ENCODE results near the gene PLXND1.
"Not testable (repeated sequence)": the region's sequence is repeated elsewhere in the genome, so short reads cannot be mapped to it uniquely, and the experiment has no call there.

The PLXND1 gene

DNA sequence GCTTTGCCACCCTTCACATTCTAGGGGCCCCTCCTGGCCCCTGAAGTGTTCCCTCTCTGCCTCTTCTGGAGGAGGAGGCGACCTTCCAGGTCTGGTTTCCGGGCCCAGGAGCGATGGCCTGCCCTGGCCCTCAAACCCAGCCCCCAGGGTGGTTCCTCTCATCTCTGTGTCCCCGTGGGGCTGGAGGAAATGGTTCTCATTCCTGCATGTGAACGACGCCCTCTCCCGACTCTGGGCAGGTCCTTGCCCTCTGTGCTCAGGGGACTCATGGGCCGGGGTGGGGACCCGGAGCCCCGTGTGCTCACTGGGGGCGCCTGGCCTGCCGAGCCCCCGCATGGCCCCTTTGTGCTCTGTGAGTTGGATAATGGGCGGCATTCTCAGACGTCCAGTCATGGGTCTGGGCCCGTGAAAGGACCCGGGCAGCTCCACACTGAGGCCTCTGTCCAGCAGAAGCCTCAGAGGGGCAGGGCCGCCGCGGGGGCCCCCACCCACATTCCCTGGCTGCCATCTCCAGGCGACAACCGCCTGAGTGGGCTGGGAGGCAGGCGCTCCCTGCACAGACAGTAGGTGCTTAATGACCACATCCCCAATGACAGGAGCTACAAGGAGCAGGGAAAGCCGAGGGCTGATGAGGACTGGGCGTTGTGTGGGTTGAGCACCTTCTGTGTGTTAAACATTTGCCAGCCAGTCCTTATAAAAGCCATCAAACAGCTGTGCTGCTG, 5.5 kb upstream of the PLXND1 start:
- H3K36me3 Mint-ChIP-seq = no peaks in the 10 kb centered on the region
- peaks cover 2% of the 10 kb centered on the region for H3K4me1 Mint-ChIP-seq (ENCODE audit: low read depth)
- H3K9me3 Mint-ChIP-seq (ENCODE audit: low read depth) = no peaks in the 10 kb centered on the region
- H3K4me3 Mint-ChIP-seq = no peak overlapping the region
- no peaks in the 10 kb centered on the region for H3K27me3 Mint-ChIP-seq
- no peak overlapping the region for H3K27ac Mint-ChIP-seq

DNA sequence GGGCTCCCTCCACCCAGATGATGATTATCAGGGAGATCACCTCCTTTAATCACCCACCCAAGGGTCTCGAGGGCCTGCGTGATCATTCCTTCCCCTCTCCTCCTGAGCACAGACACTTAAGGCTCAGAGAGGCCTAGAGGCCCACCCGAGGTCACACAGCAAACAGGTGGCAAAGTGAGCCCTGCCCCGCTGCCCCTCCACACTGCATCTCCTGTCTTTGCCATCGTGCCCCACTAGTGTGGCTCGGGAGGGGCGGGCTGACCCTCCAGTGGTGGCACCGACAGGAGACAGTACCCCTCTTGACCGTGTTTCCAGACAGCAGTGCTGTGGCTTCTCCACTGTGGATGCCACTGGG, 4.9 kb upstream of the PLXND1 start:
- Mint-ChIP-seq H3K4me1 (ENCODE audit: low read depth) (peaks cover 2% of the 10 kb centered on the region), H3K27me3 (no peaks in the 10 kb centered on the region)

DNA sequence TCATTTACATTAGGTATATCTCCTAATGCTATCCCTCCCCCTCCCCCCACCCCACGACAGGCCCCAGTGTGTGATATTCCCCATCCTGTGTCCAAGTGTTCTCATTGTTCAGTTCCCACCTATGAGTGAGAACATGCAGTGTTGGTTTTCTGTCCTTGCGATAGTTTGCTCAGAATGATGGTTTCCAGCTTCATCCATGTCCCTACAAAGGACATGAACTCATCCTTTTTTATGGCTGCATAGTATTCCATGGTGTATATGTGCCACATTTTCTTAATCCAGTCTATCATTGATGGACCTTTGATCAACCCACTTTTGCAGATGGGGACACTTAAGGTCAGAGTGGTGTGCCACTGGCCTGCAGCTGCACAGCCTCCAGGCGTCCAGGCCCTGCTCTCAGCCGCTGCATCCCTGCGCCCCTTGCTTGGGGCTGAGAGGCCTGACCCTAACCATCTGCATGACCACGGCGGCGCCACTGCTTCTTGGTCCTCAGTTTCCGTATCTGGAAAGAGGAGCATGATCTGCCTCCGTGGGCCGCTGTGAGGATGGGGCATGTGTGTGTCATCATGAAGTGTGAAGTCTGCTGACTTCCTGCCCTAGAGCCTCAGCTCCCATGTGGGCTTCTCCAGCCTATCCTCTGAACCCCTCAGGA, 4.4 kb upstream of the PLXND1 start:
- not testable (repeated sequence) for H3K9me3 Mint-ChIP-seq (ENCODE audit: low read depth); H3K4me3 Mint-ChIP-seq; H3K27me3 Mint-ChIP-seq; H3K4me1 Mint-ChIP-seq (ENCODE audit: low read depth); H3K27ac Mint-ChIP-seq; H3K36me3 Mint-ChIP-seq

More for the DNA sequence above, 4.9 kb upstream of the PLXND1 start:
- no peaks in the 10 kb centered on the region for H3K36me3 Mint-ChIP-seq
- H3K4me3 Mint-ChIP-seq = no peak overlapping the region
- H3K27ac Mint-ChIP-seq = no peak overlapping the region
- no peaks in the 10 kb centered on the region for H3K9me3 Mint-ChIP-seq (ENCODE audit: low read depth)

DNA sequence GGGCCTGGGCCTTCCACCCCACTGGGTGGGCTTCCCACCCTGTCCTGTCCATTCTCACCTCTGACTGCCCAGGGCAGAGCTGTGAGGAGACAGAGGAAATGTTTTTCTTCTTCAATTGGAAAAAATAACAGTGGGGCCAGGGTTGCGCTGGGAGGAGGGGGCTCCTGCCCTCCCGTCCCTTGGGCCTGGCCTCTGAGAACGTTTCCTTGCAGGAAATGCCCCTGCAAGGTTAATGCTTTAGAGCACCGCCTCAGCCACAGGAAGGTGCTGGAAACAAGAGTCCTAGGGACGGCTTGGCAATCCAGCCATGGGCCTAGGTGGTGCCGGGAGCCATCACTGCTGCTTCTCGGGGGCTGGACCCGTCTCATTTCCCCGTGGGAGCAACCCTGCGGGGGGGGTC, 3.8 kb upstream of the PLXND1 start:
- Mint-ChIP-seq H3K9me3 (ENCODE audit: low read depth) (no peaks in the 10 kb centered on the region), H3K4me3 (no peak overlapping the region), H3K4me1 (ENCODE audit: low read depth) (peaks cover 5% of the 10 kb centered on the region), H3K36me3 (no peaks in the 10 kb centered on the region), H3K27me3 (peaks cover 2% of the 10 kb centered on the region), H3K27ac (no peak overlapping the region)

DNA sequence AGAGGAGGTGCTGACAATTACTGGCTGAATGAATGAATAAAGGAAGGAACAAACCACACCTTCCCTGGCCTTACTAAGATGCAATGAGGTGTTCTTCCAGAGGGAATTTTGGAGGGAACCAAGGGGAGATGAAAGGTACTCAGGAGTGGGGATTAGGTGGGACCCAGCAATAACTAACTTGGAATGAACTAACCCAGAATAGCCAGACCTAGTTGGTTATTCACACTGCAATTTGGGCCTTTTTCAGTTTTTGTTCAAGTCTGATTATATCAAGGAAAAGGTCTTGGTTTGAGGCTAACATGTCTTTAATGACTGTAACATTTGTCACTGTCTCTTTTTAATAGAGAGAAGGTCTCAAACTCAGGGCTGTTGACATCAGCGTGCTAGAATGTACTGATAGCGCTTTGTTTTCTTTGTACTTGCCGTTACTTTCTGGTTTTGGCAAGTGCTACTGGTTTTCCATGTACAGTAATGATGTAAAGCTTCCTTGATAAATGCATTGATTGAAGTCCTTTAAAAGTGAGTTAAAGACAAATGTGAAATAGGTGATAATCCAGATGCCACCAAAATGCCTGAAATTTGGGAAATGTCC, 3.2 kb upstream of the PLXND1 start:
- Mint-ChIP-seq H3K27me3 (peaks cover 3% of the 10 kb centered on the region), H3K27ac (no peak overlapping the region), H3K9me3 (ENCODE audit: low read depth) (no peaks in the 10 kb centered on the region), H3K4me3 (no peak overlapping the region), H3K36me3 (no peaks in the 10 kb centered on the region), H3K4me1 (ENCODE audit: low read depth) (peaks cover 5% of the 10 kb centered on the region)

DNA sequence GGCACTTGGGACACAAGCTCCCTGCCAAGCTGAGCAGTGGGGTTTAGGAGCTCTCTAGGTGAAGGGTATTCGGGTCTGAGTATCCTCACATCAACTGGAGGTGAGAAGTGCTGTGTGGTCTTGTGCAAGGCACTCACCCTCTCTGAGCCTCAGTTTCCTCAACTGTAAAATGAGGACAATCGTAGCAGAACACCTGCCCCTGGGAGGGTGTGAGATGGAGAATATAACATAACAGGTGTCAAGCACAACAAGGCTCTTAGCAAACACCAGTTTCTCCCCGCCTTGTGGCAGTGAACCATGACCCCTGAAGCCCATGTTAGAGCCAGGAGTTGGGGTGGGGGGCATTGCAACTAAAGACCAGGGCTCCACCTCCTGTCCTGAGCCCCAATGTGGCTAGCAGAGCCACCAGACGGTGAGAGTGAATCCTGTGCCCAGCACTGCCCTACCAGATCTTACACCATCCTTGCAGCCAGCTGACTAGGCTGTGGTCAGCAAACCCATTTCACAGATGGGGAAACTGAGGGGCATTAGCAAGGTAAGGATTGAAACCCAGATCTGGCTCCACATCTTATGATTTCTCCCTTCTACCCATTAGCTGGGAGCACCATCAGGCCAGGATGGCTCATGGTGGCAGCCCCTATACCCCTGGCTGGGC, 2.6 kb upstream of the PLXND1 start:
- Mint-ChIP-seq H3K4me1 (ENCODE audit: low read depth) (peaks cover 5% of the 10 kb centered on the region), H3K27ac (no peak overlapping the region), H3K9me3 (ENCODE audit: low read depth) (no peaks in the 10 kb centered on the region), H3K27me3 (peaks cover 8% of the 10 kb centered on the region), H3K4me3 (peak overlapping the region; percentile 33), H3K36me3 (no peaks in the 10 kb centered on the region)

DNA sequence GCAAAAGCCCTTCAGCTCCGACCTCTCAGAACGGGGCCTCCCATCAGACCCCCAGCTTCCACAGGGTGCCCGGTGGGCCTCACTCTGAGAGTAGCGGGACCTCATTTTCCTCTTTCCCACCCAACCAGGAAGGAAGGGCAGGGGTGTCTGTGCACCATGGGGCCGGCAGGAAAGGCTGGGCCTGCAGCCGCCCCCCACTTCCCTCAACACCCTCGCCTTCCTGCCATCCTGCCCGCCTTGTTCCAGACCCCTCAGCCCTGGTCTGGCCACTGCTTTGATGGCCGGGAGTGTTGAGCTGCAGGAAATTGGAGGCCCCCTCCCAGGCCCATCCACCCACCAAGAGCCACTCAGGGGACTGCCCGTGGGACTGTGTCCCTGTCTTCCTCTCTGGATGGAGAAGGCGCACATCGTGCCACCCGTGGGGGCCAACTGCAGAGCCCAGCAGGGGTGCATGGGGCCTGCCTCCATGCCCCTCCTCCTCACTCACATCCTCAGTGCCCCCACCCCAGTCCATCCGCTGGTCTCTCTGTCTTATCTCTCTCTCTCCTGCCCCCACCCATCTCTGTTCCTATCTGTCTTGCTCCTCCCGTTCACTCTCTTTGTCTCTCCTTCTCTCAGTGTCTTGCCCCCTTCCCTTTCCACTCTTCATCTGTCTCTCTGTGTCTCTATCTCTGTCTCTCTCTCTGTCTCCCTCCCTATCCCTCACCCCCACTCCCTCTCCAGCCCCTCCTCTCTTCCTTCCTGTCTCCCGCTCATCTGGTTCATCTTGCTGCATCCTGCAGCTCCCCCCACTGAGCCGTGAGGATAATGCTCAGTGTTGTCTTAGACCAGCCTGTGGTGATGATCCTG, 1.8 kb upstream of the PLXND1 start:
- peaks cover 5% of the 10 kb centered on the region for H3K4me1 Mint-ChIP-seq (ENCODE audit: low read depth)
- no peak overlapping the region for H3K27ac Mint-ChIP-seq
- peaks cover 8% of the 10 kb centered on the region for H3K27me3 Mint-ChIP-seq
- H3K4me3 Mint-ChIP-seq = peak overlapping the region; percentile 33
- no peaks in the 10 kb centered on the region for H3K36me3 Mint-ChIP-seq
- no peaks in the 10 kb centered on the region for H3K9me3 Mint-ChIP-seq (ENCODE audit: low read depth)

DNA sequence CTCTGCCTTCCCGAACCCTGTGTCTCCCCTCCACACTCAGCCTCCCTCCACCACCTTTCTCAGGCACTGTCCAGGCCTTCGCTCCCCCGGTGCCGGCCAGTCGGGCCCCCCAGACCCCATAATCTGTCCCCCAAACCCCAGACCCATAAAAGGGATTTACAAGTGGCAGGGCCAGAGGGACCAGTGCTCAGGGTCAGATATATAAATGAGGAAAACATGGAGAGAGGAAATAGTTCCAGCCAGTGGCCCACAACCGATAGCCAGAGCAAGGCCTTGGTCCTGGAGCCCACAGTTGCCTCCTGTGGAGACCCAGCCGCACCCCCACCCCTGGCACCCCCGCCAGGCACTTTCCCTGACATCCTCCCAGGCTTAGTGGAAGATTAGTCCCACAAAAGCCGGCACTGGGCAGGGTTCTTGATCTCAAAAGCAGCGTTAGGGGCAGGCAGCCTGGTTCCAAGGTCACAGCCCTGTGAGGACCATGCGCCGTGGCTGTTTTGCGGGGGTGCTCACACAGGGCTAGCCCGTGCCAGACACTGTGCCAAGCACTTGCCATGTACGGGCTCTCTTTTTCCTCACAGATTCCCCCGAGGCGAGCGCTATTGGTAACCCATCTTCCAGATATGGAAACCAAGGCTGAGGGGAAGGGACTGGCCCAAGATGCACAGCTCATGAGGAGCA, 1.1 kb upstream of the PLXND1 start:
- H3K27me3 Mint-ChIP-seq = peaks cover 8% of the 10 kb centered on the region
- H3K9me3 Mint-ChIP-seq (ENCODE audit: low read depth) = no peaks in the 10 kb centered on the region
- H3K27ac Mint-ChIP-seq = no peak overlapping the region
- no peaks in the 10 kb centered on the region for H3K36me3 Mint-ChIP-seq
- H3K4me3 Mint-ChIP-seq = peak overlapping the region; percentile 84
- H3K4me1 Mint-ChIP-seq (ENCODE audit: low read depth) = peaks cover 5% of the 10 kb centered on the region

DNA sequence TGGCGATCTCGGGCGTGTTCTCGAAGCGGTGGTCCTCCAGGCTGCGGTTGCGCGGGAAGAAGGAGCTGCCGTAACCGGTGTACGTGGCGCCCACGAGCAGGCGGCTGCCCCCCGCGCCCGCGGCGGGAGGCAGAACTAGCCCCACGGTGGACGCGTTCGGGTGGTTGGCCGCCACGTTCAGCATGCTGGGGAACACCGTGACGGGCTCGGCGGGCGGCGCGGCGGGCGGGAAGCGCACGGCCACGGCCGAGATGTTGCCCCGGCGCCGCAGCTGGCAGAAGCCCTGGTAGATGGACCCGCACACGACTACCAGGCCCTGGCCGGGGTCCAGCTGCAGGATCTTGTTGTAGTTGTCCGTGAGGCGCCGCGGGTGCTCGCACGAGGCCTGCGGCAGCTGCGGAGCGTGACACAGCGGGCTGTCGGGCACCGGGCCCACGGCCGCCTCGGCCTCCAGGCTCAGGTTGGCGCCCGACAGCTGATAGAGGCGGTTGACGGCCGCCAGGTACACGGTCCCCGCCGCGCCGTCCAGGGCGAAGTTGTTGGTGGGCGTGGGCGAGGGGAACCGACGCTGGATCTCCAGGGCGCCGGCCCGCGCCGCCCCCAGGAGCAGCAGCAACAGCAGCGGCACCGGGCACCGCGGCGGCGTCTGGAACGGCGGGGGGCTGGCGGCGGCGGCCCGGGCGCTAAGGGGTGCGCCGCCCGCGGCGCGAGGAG, 397 bp downstream of the PLXND1 start:
- Mint-ChIP-seq H3K9me3 (ENCODE audit: low read depth) (no peaks in the 10 kb centered on the region), H3K36me3 (no peaks in the 10 kb centered on the region), H3K27ac (no peak overlapping the region), H3K27me3 (peaks cover 10% of the 10 kb centered on the region), H3K4me1 (ENCODE audit: low read depth) (peaks cover 5% of the 10 kb centered on the region), H3K4me3 (peak overlapping the region; percentile 94)

DNA sequence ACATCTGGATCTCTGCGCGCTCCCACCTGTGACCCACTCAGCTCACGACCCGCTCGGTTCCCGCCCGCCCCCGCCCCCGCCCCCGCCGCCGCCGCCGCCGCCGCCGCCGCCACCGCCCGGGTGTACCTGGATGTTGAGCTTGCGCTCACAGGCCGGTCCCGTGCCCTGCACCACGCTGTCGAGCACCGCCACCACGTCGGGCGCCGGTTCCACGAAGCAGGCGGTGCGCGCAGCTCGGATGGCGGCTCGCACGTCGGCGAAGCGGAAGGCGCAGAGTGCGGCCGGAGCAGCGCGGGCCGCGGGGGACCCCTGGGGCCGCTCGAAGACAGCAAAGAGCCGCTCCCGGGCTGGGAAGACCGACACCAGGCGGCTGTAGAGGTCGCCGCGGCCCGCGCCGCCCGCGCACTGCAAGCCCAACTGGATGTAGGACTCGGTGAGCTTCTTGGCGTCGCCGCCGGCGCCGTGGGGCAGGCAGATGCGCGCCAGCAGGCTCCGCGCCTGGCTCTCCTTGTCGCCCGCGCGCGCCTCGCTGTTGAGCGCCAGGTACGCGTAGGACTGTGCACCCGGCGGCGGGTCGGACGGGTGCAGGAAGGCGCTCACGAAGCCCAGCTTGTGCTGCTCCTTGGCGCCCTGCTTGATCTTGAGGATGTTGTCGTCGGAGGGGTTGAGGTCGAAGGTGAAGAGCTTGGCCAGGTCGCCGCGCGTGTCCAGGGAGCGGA, 1.1 kb downstream of the PLXND1 start:
- peaks cover 5% of the 10 kb centered on the region for H3K4me1 Mint-ChIP-seq (ENCODE audit: low read depth)
- peaks cover 10% of the 10 kb centered on the region for H3K27me3 Mint-ChIP-seq
- H3K4me3 Mint-ChIP-seq = peak overlapping the region; percentile 94
- H3K9me3 Mint-ChIP-seq (ENCODE audit: low read depth) = no peaks in the 10 kb centered on the region
- H3K36me3 Mint-ChIP-seq = no peaks in the 10 kb centered on the region
- H3K27ac Mint-ChIP-seq = peak overlapping the region; percentile 76

DNA sequence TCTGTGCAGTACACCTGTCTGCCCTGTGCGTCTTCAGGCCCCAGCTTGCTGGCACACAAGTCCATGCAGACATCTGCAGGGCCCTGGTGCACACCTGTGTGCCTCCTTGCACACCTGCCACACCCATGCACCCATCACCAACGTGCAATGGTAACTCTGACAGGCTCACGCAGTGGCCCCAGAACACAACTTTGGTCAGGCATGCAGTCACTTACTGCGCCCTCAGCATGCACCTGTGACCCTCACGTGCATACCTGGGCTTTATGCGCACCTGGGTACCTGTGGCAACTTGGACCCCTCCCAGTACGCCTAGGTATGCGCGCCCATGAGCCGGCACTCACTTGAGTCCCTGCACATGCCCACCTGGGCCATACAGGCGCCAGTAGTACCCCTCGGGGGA, 1.7 kb downstream of the PLXND1 start:
- peaks cover 5% of the 10 kb centered on the region for H3K4me1 Mint-ChIP-seq (ENCODE audit: low read depth)
- H3K27me3 Mint-ChIP-seq = peaks cover 10% of the 10 kb centered on the region
- no peak overlapping the region for H3K27ac Mint-ChIP-seq
- H3K9me3 Mint-ChIP-seq (ENCODE audit: low read depth) = no peaks in the 10 kb centered on the region
- no peak overlapping the region for H3K4me3 Mint-ChIP-seq
- no peaks in the 10 kb centered on the region for H3K36me3 Mint-ChIP-seq

DNA sequence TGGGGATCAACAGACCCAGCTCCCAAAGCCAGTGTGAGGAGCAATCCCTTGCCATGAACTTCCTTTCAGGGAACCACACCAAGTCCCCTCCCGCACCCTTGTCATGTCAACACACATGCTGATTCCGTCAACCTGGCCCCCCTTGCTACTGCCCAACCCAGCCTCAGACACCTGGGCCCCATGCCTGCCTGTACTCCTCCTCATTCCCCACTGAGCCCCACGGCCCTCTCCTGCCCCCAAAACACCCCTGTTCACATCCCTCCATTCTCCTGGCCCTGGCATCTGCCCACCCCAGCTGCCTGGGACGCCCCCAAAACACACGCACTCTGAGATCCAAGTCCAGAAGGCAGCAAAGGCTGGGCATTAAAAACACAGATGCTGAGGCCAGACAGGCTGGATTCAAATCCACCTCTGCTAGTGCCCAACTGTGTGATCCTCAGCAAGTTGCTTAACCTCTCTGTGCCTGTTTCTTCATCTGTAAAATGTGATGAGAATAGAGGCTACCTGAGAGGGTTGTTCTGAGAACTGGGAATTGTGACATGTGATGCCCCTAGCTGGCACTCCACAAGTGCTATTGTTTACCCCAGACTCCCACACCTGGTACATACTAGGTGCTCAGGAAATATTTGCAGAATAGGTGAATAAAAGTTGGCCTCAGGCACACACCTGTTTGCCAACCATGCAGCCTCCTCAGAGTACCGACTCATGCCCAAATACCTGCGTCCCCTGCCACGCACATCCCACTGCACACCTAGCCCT, 2.3 kb downstream of the PLXND1 start:
- H3K36me3 Mint-ChIP-seq = no peaks in the 10 kb centered on the region
- H3K27me3 Mint-ChIP-seq = peaks cover 10% of the 10 kb centered on the region
- H3K9me3 Mint-ChIP-seq (ENCODE audit: low read depth) = no peaks in the 10 kb centered on the region
- H3K4me3 Mint-ChIP-seq = peak overlapping the region; percentile 17
- no peak overlapping the region for H3K27ac Mint-ChIP-seq
- H3K4me1 Mint-ChIP-seq (ENCODE audit: low read depth) = peaks cover 5% of the 10 kb centered on the region

DNA sequence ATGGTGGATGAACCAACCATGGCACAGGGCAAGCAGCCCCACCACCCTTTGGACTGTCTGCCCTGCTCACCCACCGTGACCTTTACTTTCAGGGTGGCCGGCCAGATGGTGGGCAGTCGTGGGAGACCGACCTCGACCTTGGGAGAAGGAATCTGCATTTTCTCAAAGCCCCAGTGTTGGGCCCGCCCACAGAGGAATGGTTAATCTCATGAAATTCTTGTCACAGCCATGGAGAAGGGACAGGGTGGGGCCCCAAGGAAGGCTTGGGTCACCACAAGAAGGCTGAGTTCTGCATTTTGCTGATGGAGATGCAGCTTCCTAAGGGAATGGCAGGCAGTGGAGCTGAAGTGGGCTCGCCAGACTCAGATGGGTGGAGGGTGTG, 2.9 kb downstream of the PLXND1 start:
- Mint-ChIP-seq H3K4me1 (ENCODE audit: low read depth) (peaks cover 3% of the 10 kb centered on the region), H3K9me3 (ENCODE audit: low read depth) (no peaks in the 10 kb centered on the region), H3K36me3 (no peaks in the 10 kb centered on the region), H3K27ac (no peak overlapping the region), H3K4me3 (no peak overlapping the region), H3K27me3 (peaks cover 12% of the 10 kb centered on the region)
